GM23338 (cell line): Measurements from ENCODE around the gene PAX2. TPM values are rescaled to one million over a fixed set of nuclear protein-coding genes. Genes with fewer than 3 reads are reported as not detected.

ENCODE experiments used
- ATAC-seq: fragments of 200-7000 bp; cut with Tn5 transposase; 3 replicates; pipeline ENCODE4 v1.9.1; 2020
- DNase-seq: peaks from one replicate; pipeline ENCODE4 v3.0.0-alpha.2; 2015; ENCODE audit warnings: low spot score
- H2AFZ ChIP-seq: fragments of 200-600 bp; sonication (generic); 2 replicates; pipeline ENCODE4 v1.8.0; 2016; ENCODE audit warnings: antibody characterized with exemption, mild to moderate bottlenecking, moderate library complexity
- H3F3A ChIP-seq: fragments of 200-600 bp; sonication (generic); replicated peaks from 2 replicates; pipeline ENCODE4 v1.8.0; 2017; ENCODE audit warnings: antibody characterized with exemption, mixed run types, low read depth
- H3K27ac ChIP-seq: fragments of 200-600 bp; sonication (generic); 2 replicates; pipeline ENCODE4 v1.6.1; 2016; ENCODE audit warnings: low read depth
- H3K27me3 ChIP-seq: fragments of 200-600 bp; sonication (generic); 2 replicates; pipeline ENCODE4 v1.8.0; 2016; ENCODE audit warnings: mild to moderate bottlenecking, mixed run types, moderate library complexity; ENCODE audit not compliant: insufficient read depth
- H3K36me3 ChIP-seq: fragments of 200-600 bp; sonication (generic); 2 replicates; pipeline ENCODE4 v1.8.0; 2016; ENCODE audit warnings: mild to moderate bottlenecking; ENCODE audit not compliant: insufficient read depth
- H3K4me1 ChIP-seq: fragments of 200-600 bp; sonication (generic); 2 replicates; pipeline ENCODE4 v1.8.0; 2016; ENCODE audit warnings: mild to moderate bottlenecking, moderate library complexity; ENCODE audit not compliant: insufficient read depth
- H3K4me2 ChIP-seq: fragments of 200-600 bp; sonication (generic); 2 replicates; pipeline ENCODE4 v1.7.1; 2017; ENCODE audit warnings: mixed run types
- H3K4me3 ChIP-seq: fragments of 200-600 bp; sonication (generic); 2 replicates; pipeline ENCODE4 v1.6.1; 2016; ENCODE audit warnings: mixed run types
- H3K79me2 ChIP-seq: fragments of 200-600 bp; sonication (generic); replicated peaks from 2 replicates; pipeline ENCODE4 v1.8.0; 2017; ENCODE audit warnings: mild to moderate bottlenecking; ENCODE audit not compliant: insufficient read depth
- H3K9me2 ChIP-seq: fragments of 200-600 bp; sonication (generic); 2 replicates; pipeline ENCODE4 v1.8.0; 2017; ENCODE audit not compliant: insufficient read depth
- H4K20me1 ChIP-seq: fragments of 200-600 bp; sonication (generic); replicated peaks from 2 replicates; pipeline ENCODE4 v1.8.0; 2017; ENCODE audit warnings: mild to moderate bottlenecking; ENCODE audit not compliant: insufficient read depth
- H3K27ac Mint-ChIP-seq: 2 replicates; pipeline ENCODE4 v1.8.0; 2020; ENCODE audit warnings: inconsistent platforms, mild to moderate bottlenecking, moderate library complexity, mixed read lengths
- H3K27me3 Mint-ChIP-seq: 3 replicates; pipeline ENCODE4 v1.8.0; 2022; ENCODE audit warnings: low read depth, mild to moderate bottlenecking, moderate library complexity, mixed read lengths, inconsistent platforms; ENCODE audit not compliant: insufficient read depth, poor library complexity
- H3K36me3 Mint-ChIP-seq: 3 replicates; pipeline ENCODE4 v1.8.0; 2021; ENCODE audit warnings: low read depth, mild to moderate bottlenecking, inconsistent platforms, moderate library complexity, mixed read lengths
- H3K4me1 Mint-ChIP-seq: 3 replicates; pipeline ENCODE4 v1.8.0; 2020; ENCODE audit warnings: mild to moderate bottlenecking, inconsistent platforms, mixed read lengths
- H3K4me3 Mint-ChIP-seq: 3 replicates; pipeline ENCODE4 v1.8.0; 2021; ENCODE audit warnings: moderate library complexity, mild to moderate bottlenecking, inconsistent platforms, mixed read lengths
- H3K9me3 Mint-ChIP-seq: 3 replicates; pipeline ENCODE4 v1.8.0; 2020; ENCODE audit warnings: moderate library complexity, mild to moderate bottlenecking, inconsistent platforms, mixed read lengths
- CREB1 ChIP-seq: fragments of 250-450 bp; sonication (Bioruptor Pico); IDR thresholded peaks from 2 replicates; pipeline ENCODE4 v1.5.0; 2020; ENCODE audit warnings: low read depth, mild to moderate bottlenecking, moderate library complexity
- CTCF ChIP-seq, 2 experiments: fragments of 200-600 bp in 1 of 2; sonication (generic) in 1 of 2; conservative IDR thresholded peaks; 2 replicates each; pipeline versions ENCODE4 v1.5.1 to v1.6.1; 2016 to 2017; ENCODE audit warnings: antibody characterized with exemption in 2 of 2, low read depth in 2 of 2, mild to moderate bottlenecking in 2 of 2, moderate library complexity in 1 of 2
- ETS1 ChIP-seq: IDR thresholded peaks from 2 replicates; pipeline ENCODE4 v1.6.1; 2016; ENCODE audit warnings: antibody characterized with exemption
- EZH2 ChIP-seq: fragments of 200-600 bp; sonication (generic); IDR thresholded peaks from one replicate; pipeline ENCODE4 v1.8.0; 2017; ENCODE audit warnings: antibody characterized with exemption, mild to moderate bottlenecking, low read depth; ENCODE audit not compliant: unreplicated experiment
- EZH2phosphoT487 ChIP-seq: fragments of 200-600 bp; sonication (generic); IDR thresholded peaks from one replicate; pipeline ENCODE4 v1.8.1; 2018; ENCODE audit warnings: antibody characterized with exemption; ENCODE audit not compliant: unreplicated experiment
- JUNB ChIP-seq: IDR thresholded peaks from one replicate; pipeline ENCODE4 v1.6.1; 2016; ENCODE audit warnings: antibody characterized with exemption; ENCODE audit not compliant: unreplicated experiment
- NANOG ChIP-seq: IDR thresholded peaks from 2 replicates; pipeline ENCODE4 v1.6.1; 2016; ENCODE audit warnings: antibody characterized with exemption, borderline replicate concordance
- POLR2AphosphoS5 ChIP-seq: IDR thresholded peaks from 2 replicates; pipeline ENCODE4 v1.6.1; 2016; ENCODE audit warnings: antibody characterized with exemption, low read depth
- REST ChIP-seq: IDR thresholded peaks from one replicate; pipeline ENCODE4 v1.6.1; 2018; ENCODE audit warnings: antibody characterized with exemption; ENCODE audit not compliant: unreplicated experiment
- STAT1 ChIP-seq: IDR thresholded peaks from one replicate; pipeline ENCODE4 v1.6.1; 2016; ENCODE audit warnings: antibody characterized with exemption; ENCODE audit not compliant: unreplicated experiment
- ZNF114 ChIP-seq: fragments of 250-450 bp; sonication (Bioruptor Pico); IDR thresholded peaks from 2 replicates; pipeline ENCODE4 v1.5.0; 2020; ENCODE audit warnings: mild to moderate bottlenecking, moderate library complexity
- ZNF331 ChIP-seq: fragments of 250-450 bp; sonication (Bioruptor Pico); IDR thresholded peaks from 2 replicates; pipeline ENCODE4 v1.5.0; 2020; ENCODE audit warnings: low read depth, mild to moderate bottlenecking, moderate library complexity
- ZNF462 ChIP-seq: fragments of 250-450 bp; sonication (Bioruptor Pico); IDR thresholded peaks from 2 replicates; pipeline ENCODE4 v1.5.0; 2020; ENCODE audit warnings: mild to moderate bottlenecking, moderate library complexity
- polyA plus RNA-seq: library from polyadenylated mRNA; unstranded; fragments of >200 nt; fragmentation: Nextera tagmentation; extraction: Ambion mirVana; gene quantifications from 2 replicates; pipeline ENCODE4 v1.2.1, GENCODE V29; 2016
- total RNA-seq: library from RNA; depleted of rRNA; stranded (reverse); fragments of >200 nt; shearing (Covaris generic); gene quantifications from 2 replicates; pipeline ENCODE4 v1.2.3, GENCODE V29; 2014

The PAX2 gene
- total and polyA plus RNA-seq, 2 experiments from 2014 or later, result not detected

- peak; percentile 8 for ATAC-seq
- Histone ChIP-seq H3K4me2 (peak overlapping the region; percentile 57), H2AFZ (no peak overlapping the region)
These were observed 13.8 kb upstream of the PAX2 start for GRCh38 chr10:100731407-100732240.

More at GRCh38 chr10:100731407-100732240, 13.8 kb upstream of the PAX2 start:
- TF ChIP-seq ETS1 (no peak), POLR2AphosphoS5 (no peak), ZNF331 (CRISPR knock-in tag) (no peak), JUNB (no peak), ZNF114 (CRISPR knock-in tag) (no peak), STAT1 (no peak), EZH2phosphoT487 (peak; percentile 21), ZNF462 (CRISPR knock-in tag) (no peak), CREB1 (CRISPR knock-in tag) (no peak), REST (no peak), CTCF (conservative IDR thresholded peaks at IDR 0.05; ENCODE audit: low read depth in 2 of 2) (no peak), EZH2 (peak; percentile 92), NANOG (no peak)
- DNase-seq, result peak; percentile 71
- H3K27me3 ChIP-seq, result peaks cover 100% of the 10 kb centered on the region
- H3K4me3 ChIP-seq, result peak overlapping the region; percentile 46
- peaks cover 23% of the 10 kb centered on the region; the same call in 1 of the 2 replicates for H3F3A ChIP-seq
- H3K79me2 ChIP-seq, result no peaks in the 10 kb centered on the region
- H3K9me3 Mint-ChIP-seq, result no peaks in the 10 kb centered on the region; the same call in 1 of the 3 replicates
- no peaks in the 10 kb centered on the region; the same call in 1 of the 2 replicates for H3K36me3 ChIP-seq
- no peaks in the 10 kb centered on the region; the same call in 2 of the 3 replicates for H3K36me3 Mint-ChIP-seq
- no peaks in the 10 kb centered on the region for H3K9me2 ChIP-seq
- H3K4me1 Mint-ChIP-seq, result peaks cover 36% of the 10 kb centered on the region
- no peak overlapping the region for H3K27ac Mint-ChIP-seq
- H3K27me3 Mint-ChIP-seq, result peaks cover 99% of the 10 kb centered on the region
- peak overlapping the region; percentile 65 for H3K4me3 Mint-ChIP-seq
- H3K27ac ChIP-seq, result no peak overlapping the region
- H4K20me1 ChIP-seq, result peaks cover 45% of the 10 kb centered on the region
- peaks cover 54% of the 10 kb centered on the region for H3K4me1 ChIP-seq
